IMR-90 (cell line): Measurements from ENCODE around the gene APBB1IP. TPM values are rescaled to one million over a fixed set of nuclear protein-coding genes. Genes with fewer than 3 reads are reported as not detected.

Experiments used
- ATAC-seq: fragments of 200-7000 bp; cut with Tn5 transposase; 2 replicates; pipeline ENCODE4 v1.9.1; 2020; ENCODE audit warnings: low read depth, mild to moderate bottlenecking, moderate library complexity
- BruUV-seq: library from RNA; stranded (reverse); fragments of 400-500 nt; replicated peaks from 2 replicates; lab custom pipeline; 2021; lab: Mats Ljungman, UMichigan
- CTCF ChIA-PET: fragments of 300-600 bp; formaldehyde crosslinking; extraction: SDS; loops from one replicate; lab custom pipeline; 2021; ENCODE audit warnings: antibody characterized with exemption; lab: Yijun Ruan, JAX
- POLR2A ChIA-PET: fragments of 300-600 bp; sonication (Branson Sonifier 250); formaldehyde crosslinking; loops from one replicate; lab custom pipeline; 2022; ENCODE audit warnings: antibody characterized with exemption; ENCODE audit not compliant: unreplicated experiment; lab: Charles Lee
- DNase-seq: peaks from one replicate; pipeline ENCODE4 v3.0.0; 2013
- H2AFZ ChIP-seq: replicated peaks from 2 replicates; pipeline ENCODE3; 2013; ENCODE audit warnings: low read length, mild to moderate bottlenecking; ENCODE audit not compliant: poor library complexity
- H2AK5ac ChIP-seq: 2 replicates; pipeline ENCODE4 v1.6.1; 2013; ENCODE audit warnings: low read depth, low read length, inconsistent platforms
- H2AK9ac ChIP-seq: replicated peaks from 2 replicates; pipeline ENCODE3; 2013; ENCODE audit warnings: mild to moderate bottlenecking, low read depth, low read length, moderate library complexity; ENCODE audit not compliant: poor library complexity
- H2BK120ac ChIP-seq: 2 replicates; pipeline ENCODE4 v1.6.1; 2013; ENCODE audit warnings: low read depth, low read length, inconsistent platforms
- H2BK15ac ChIP-seq: 3 replicates; pipeline ENCODE4 v1.6.1; 2013; ENCODE audit warnings: low read depth, low read length, inconsistent platforms
- H2BK20ac ChIP-seq: 2 replicates; pipeline ENCODE4 v1.6.1; 2013; ENCODE audit warnings: low read depth, mild to moderate bottlenecking, inconsistent platforms, low read length, moderate library complexity
- H2BK5ac ChIP-seq: 2 replicates; pipeline ENCODE4 v1.6.1; 2013; ENCODE audit warnings: mild to moderate bottlenecking, low read depth, low read length, inconsistent platforms; ENCODE audit not compliant: poor library complexity, severe bottlenecking
- H3K14ac ChIP-seq: replicated peaks from 2 replicates; pipeline ENCODE4 v1.6.1; 2013; ENCODE audit warnings: low read depth, low read length, inconsistent platforms
- H3K18ac ChIP-seq: 2 replicates; pipeline ENCODE4 v1.6.1; 2013; ENCODE audit warnings: low read depth, low read length, control low read depth
- H3K23ac ChIP-seq: 2 replicates; pipeline ENCODE4 v1.6.1; 2013; ENCODE audit warnings: low read depth, low read length, inconsistent platforms
- H3K27ac ChIP-seq: 2 replicates; pipeline ENCODE4 v1.5.1; 2013; ENCODE audit warnings: mild to moderate bottlenecking, control low read depth, low read length; ENCODE audit not compliant: insufficient read depth
- H3K27me3 ChIP-seq: 2 replicates; pipeline ENCODE4 v1.6.1; 2013; ENCODE audit warnings: low read length; ENCODE audit not compliant: control insufficient read depth, insufficient read depth
- H3K36me3 ChIP-seq: 2 replicates; pipeline ENCODE4 v1.6.1; 2013; ENCODE audit warnings: low read length, mixed read lengths; ENCODE audit not compliant: control insufficient read depth, insufficient read depth
- H3K4ac ChIP-seq: 2 replicates; pipeline ENCODE4 v1.6.1; 2013; ENCODE audit warnings: low read depth, low read length, inconsistent platforms
- H3K4me1 ChIP-seq: 2 replicates; pipeline ENCODE4 v1.6.1; 2013; ENCODE audit warnings: low read length, mixed read lengths; ENCODE audit not compliant: control insufficient read depth, insufficient read depth
- H3K4me2 ChIP-seq: 2 replicates; pipeline ENCODE4 v1.6.1; 2013; ENCODE audit warnings: low read depth, mild to moderate bottlenecking, control low read depth, low read length, moderate library complexity
- H3K4me3 ChIP-seq: 2 replicates; pipeline ENCODE4 v1.5.1; 2013; ENCODE audit warnings: low read depth, mild to moderate bottlenecking, control low read depth, low read length, moderate library complexity; ENCODE audit not compliant: insufficient read depth
- H3K56ac ChIP-seq: 2 replicates; pipeline ENCODE4 v1.6.1; 2013; ENCODE audit warnings: low read length, inconsistent platforms; ENCODE audit not compliant: insufficient read depth; ENCODE audit errors: extremely low read depth
- H3K79me1 ChIP-seq, 2 experiments: 2 replicates each; pipeline ENCODE4 v1.6.1; 2013; ENCODE audit warnings: low read length in 2 of 2, inconsistent platforms in 1 of 2, low read depth in 1 of 2
- H3K9ac ChIP-seq: 2 replicates; pipeline ENCODE4 v1.6.1; 2013; ENCODE audit warnings: low read depth, low read length, control low read depth
- H3K9me1 ChIP-seq: 2 replicates; pipeline ENCODE4 v1.6.1; 2013; ENCODE audit warnings: low read length, inconsistent platforms; ENCODE audit not compliant: insufficient read depth
- H3K9me3 ChIP-seq: 2 replicates; pipeline ENCODE4 v1.6.1; 2013; ENCODE audit warnings: low read length; ENCODE audit not compliant: control insufficient read depth, insufficient read depth
- H4K20me1 ChIP-seq: 2 replicates; pipeline ENCODE4 v1.6.1; 2013; ENCODE audit warnings: low read length, inconsistent platforms; ENCODE audit not compliant: insufficient read depth
- H4K5ac ChIP-seq: 2 replicates; pipeline ENCODE4 v1.6.1; 2013; ENCODE audit warnings: mild to moderate bottlenecking, low read depth, low read length, control low read depth
- H4K8ac ChIP-seq, 2 experiments: 2 replicates each; pipeline ENCODE4 v1.6.1; 2013; ENCODE audit warnings: low read depth in 2 of 2, low read length in 2 of 2, control low read depth in 1 of 2, inconsistent platforms in 1 of 2
- H4K91ac ChIP-seq: 2 replicates; pipeline ENCODE4 v1.6.1; 2013; ENCODE audit warnings: low read depth, low read length, inconsistent platforms; ENCODE audit not compliant: insufficient read depth
- CHD1 ChIP-seq: IDR thresholded peaks from 2 replicates; pipeline ENCODE4 v1.6.1; 2012; ENCODE audit warnings: low read depth, low read length, improper control_type of control experiment
- CTCF ChIP-seq: conservative IDR thresholded peaks from 2 replicates; pipeline ENCODE4 v1.5.1; 2012; ENCODE audit warnings: mild to moderate bottlenecking, low read depth, low read length, improper control_type of control experiment
- FOS ChIP-seq: fragments of 150-350 bp; IDR thresholded peaks from 2 replicates; pipeline ENCODE4 v1.6.1; 2016; ENCODE audit warnings: low read depth, low read length
- MAFK ChIP-seq: IDR thresholded peaks from 2 replicates; pipeline ENCODE4 v1.6.1; 2012; ENCODE audit warnings: low read depth, low read length, improper control_type of control experiment
- NFE2L2 ChIP-seq: fragments of 150-350 bp; IDR thresholded peaks from 2 replicates; pipeline ENCODE4 v1.6.1; 2016; ENCODE audit warnings: low read depth, mild to moderate bottlenecking, low read length
- RAD21 ChIP-seq: IDR thresholded peaks from 2 replicates; pipeline ENCODE4 v1.6.1; 2012; ENCODE audit warnings: low read length, improper control_type of control experiment
- USF2 ChIP-seq: fragments of 150-350 bp; IDR thresholded peaks from 2 replicates; pipeline ENCODE4 v1.6.1; 2017; ENCODE audit warnings: mild to moderate bottlenecking, antibody characterized with exemption, low read length, low read depth
- WGBS, 2 experiments: methylation state at CpG; one replicate each; pipeline versions ENCODE4 v1.1.5 to v1.1.7; 2013; ENCODE audit warnings: missing lambda C conversion rate in 2 of 2; ENCODE audit not compliant: insufficient read length in 1 of 2; ENCODE audit errors: extremely low coverage in 2 of 2; 5-methylcytosine and 5-hydroxymethylcytosine counted together
- dilution Hi-C: fragments of 300-500 bp; cut with HindIII; formaldehyde crosslinking; loops from one replicate; pipeline ENCODE4 v1.14.3; 2018; ENCODE audit warnings: low sequenced_read_pairs; ENCODE audit not compliant: unreplicated experiment
- in situ Hi-C: fragments of 300-500 bp; cut with MboI; formaldehyde crosslinking; loops from 3 replicates; pipeline ENCODE4 v1.14.3; 2019; ENCODE audit warnings: low sequenced_read_pairs, inconsistent platforms, mixed read lengths
- intact Hi-C: fragments of 100-400 bp; cut with micrococcal nuclease; formaldehyde crosslinking; loops from 2 replicates; pipeline ENCODE4 v1.10.0; 2022
- polyA plus RNA-seq, 3 experiments: library from polyadenylated mRNA; depleted of rRNA; stranded (reverse); fragments of >200 nt; gene quantifications; 2 replicates each; pipeline ENCODE4 v1.2.3, GENCODE V29; 2012; ENCODE audit warnings: low replicate concordance in 1 of 3
- total RNA-seq: library from RNA; depleted of rRNA; stranded (reverse); fragments of >200 nt; gene quantifications from 2 replicates; pipeline ENCODE4 v1.2.3, GENCODE V29; 2012

Gene APBB1IP
- total and polyA plus RNA-seq, 2 of the 4 experiments (the other 2 are of a cell fraction) = not detected

- Histone ChIP-seq H2BK20ac (no peak overlapping the region), H2BK5ac (no peak overlapping the region), H3K36me3 (no peaks in the 10 kb centered on the region), H4K5ac (no peak overlapping the region), H3K9ac (no peak overlapping the region), H4K8ac (no peak overlapping the region), H3K79me1 (no peaks in the 10 kb centered on the region), H3K4ac (no peak overlapping the region), H3K4me3 (no peak overlapping the region), H3K27ac (no peak overlapping the region), H3K27me3 (no peaks in the 10 kb centered on the region), H3K9me3 (peaks cover 13% of the 10 kb centered on the region), H2AFZ (no peak overlapping the region), H2BK120ac (no peak overlapping the region), H2AK5ac (no peak overlapping the region), H3K4me2 (no peak overlapping the region), H3K56ac (no peak overlapping the region), H3K9me1 (no peaks in the 10 kb centered on the region), H3K23ac (no peak overlapping the region), H4K91ac (no peak overlapping the region), H3K4me1 (no peaks in the 10 kb centered on the region), H2BK15ac (no peak overlapping the region), H2AK9ac (no peak overlapping the region), H4K20me1 (no peaks in the 10 kb centered on the region), H3K14ac (no peak overlapping the region), H3K18ac (no peak overlapping the region)
- ATAC-seq = no peak
- ChIA-PET CTCF (no interaction called here), POLR2A (no interaction called here)
- 0% methylated on average over 1 of the region's 2 CpGs; no CpG with 5 or more reads in 1 of the 2 experiments for WGBS, 2 experiments
- in situ Hi-C loops = no loop called here
- BruUV-seq = no TSS peak
- dilution Hi-C loops = no loop called here
- intact Hi-C loops = no loop called here
- no peak for TF ChIP-seq RAD21
- no peak for TF ChIP-seq USF2
- TF ChIP-seq MAFK = no peak
- no peak for TF ChIP-seq CTCF
- no peak for TF ChIP-seq FOS
- TF ChIP-seq CHD1 = no peak
- TF ChIP-seq NFE2L2 = no peak
- DNase-seq = no peak
Observed at GRCh38 chr10:26494018-26494417, 55.9 kb downstream of the APBB1IP start.
